HG02642 (cell line): ENCODE measurements around the gene LRRC27.
A peak's percentile ranks its signal among the peaks of the same experiment; 100 is the strongest.

Experiments used
- ATAC-seq: cut with Tn5 transposase; IDR thresholded peaks from one replicate; pipeline ENCODE4 v1.9.1; 2021; ENCODE audit warnings: mild to moderate bottlenecking; ENCODE audit not compliant: unreplicated experiment, poor library complexity

The LRRC27 gene

GRCh38 chr10:132300582-132300981 is 31.4 kb upstream of the LRRC27 start:
- ATAC-seq: no peak

DNA sequence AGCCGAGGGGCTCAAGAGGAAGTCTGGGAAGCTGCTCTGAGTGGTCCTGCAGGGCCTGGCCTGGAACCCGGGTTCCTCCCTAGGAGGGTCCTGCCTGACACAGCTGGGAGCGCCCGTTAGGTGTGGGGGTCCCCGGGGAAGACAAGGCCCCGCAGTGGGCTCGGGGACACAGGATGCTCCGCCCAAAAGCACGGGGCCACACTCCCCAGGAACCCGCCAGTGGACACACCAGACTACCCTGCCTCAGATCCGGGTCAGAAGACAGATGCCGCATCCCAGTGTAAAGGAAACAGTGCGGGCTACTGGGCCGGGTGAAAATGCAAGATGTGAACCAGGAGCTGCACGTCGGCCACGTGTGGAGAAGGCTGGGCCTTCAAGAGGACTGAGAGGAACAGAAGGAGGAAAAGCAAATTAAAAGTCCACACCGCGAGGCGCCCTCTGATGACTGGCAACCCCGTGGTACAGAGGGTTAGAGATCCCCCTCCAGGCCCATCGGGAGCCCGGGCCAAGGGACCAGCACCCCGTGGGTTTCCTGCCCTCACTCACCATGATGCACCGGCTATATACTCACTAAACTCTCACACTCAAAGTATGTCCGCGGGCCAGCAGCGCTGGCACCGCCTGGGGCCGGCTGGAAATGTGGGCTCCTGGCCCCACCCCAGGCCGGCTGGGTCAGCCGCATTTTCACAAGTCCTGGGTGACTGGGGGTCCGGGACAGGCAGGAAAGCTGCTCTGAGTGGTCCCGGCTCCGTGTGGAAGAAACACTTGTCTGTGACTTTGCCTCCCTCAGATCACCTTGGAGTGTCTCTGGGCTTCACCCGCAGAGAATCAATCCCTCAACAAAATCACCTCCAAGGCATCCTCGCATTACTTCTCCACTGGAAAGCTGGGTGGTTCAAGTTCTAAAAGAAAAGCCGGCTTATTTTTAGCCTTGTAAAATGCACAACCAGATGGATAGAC is 30.3 kb upstream of the LRRC27 start:
- ATAC-seq: no peak

- ATAC-seq: no peak
These were observed 29.3 kb upstream of the LRRC27 start for GRCh38 chr10:132302421-132303310.

- ATAC-seq: no peak
These were observed 28.5 kb upstream of the LRRC27 start for GRCh38 chr10:132303361-132304115.

- ATAC-seq: no peak
These were observed 27.1 kb upstream of the LRRC27 start for GRCh38 chr10:132304756-132305509.

- no peak for ATAC-seq
These were observed 26.2 kb upstream of the LRRC27 start for GRCh38 chr10:132305654-132306342.

DNA sequence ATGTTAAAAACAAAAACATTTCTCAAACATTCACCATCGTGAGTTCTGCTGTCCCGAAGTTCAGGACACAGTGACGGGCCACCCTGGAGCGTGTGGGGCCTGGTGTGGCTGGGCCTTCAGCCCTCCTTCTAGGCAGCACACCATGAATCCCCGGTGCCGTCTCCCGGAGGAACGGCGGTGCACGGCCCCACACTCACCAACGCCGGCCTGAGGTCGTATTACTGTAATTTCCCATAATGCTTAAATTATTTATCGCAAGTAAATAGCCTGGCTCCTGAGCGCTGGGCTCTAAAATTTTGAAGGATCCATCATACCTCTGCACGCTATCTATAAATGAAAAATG is 25.7 kb upstream of the LRRC27 start:
- ATAC-seq: no peak

GRCh38 chr10:132306864-132307751 is 24.9 kb upstream of the LRRC27 start:
- ATAC-seq: peak; percentile 21

GRCh38 chr10:132307823-132308586 is 24.0 kb upstream of the LRRC27 start, which contains the start of gene STK32C:
Gene STK32C, minus strand, starts transcription at chr10:132307950. Its CDS starts 117 bp downstream, at chr10:132307833.
- peak; percentile 80 for ATAC-seq

DNA sequence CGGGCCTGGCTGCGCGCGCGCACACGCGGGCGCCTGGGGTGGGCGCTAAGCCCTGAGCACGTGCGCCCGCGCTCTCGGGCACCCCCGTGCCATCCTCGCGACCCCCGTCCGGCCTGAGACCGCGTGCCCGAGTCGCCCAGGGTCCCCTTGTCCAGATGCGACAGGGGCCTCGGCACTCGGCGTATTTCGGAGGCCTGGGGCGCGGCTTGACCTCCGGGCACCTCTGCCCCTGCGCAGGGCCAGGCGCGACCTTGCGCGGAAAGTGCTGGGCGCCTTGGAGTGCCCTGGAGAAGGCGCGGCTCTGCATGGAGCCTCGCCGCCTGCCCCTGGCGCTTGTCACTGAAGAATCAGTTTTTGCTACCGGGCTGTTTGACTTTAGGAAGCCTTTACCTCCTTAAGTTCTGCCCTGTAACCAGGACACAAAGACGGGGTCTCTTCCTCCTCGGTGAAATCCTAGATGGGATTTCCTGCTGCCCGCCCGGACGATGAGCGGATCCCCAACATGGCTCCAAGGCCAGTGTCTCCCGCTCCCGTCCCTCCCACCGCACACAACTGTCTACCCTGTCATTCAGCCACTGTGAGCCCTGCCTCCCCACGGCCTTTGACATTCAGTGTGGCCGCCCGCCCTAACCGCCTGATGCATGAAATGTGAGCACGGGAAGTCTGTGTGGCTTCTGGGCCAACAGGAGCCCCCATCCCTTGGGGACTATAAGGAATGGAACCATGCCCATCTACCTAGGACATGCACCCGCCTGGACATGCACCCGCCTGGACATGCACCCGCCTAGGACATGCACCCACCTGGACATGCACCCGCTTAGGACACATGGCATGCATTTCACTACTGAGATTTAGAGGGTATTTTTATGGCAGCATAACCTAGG is 23.2 kb upstream of the LRRC27 start:
- ATAC-seq: no peak

- ATAC-seq: no peak
These were observed 22.5 kb upstream of the LRRC27 start for GRCh38 chr10:132309471-132309865.

DNA sequence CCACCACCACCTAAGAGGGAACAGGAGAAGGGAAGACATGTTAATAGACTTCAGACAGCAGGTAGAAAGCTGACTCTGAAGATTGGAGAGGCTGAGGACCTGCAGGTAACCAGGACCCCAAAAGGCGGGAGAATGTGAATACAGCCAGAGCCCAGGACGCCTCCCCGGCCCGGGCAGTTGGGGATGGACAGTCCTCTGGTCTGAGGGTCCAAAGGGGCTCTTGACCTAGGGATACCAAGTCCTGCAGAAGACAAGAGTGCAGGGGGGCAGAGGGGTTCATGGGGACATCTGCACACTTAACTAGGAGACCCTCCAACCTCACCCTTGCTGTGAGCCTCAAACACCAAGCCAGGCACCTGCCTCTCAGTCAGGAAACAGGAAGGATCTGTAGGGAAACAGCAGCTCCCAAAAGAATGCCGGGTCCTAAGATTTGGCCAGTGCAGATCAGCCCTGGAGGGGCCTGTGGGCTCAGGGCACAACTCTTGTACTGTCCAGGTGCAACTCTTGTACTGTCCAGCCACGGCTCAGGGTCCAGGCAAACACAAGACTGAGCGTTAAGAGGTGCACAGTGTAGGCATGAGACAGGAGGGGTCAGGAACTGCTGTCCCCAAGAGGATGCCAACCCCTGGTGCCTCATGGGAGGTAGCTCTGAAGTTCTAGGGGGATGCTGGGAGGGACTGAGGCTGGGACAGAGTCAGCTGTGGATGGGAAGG is 22.0 kb upstream of the LRRC27 start:
- no peak for ATAC-seq

GRCh38 chr10:132310701-132311337 is 21.2 kb upstream of the LRRC27 start:
- ATAC-seq: no peak

GRCh38 chr10:132311338-132311939 is 20.6 kb upstream of the LRRC27 start:
- no peak for ATAC-seq

DNA sequence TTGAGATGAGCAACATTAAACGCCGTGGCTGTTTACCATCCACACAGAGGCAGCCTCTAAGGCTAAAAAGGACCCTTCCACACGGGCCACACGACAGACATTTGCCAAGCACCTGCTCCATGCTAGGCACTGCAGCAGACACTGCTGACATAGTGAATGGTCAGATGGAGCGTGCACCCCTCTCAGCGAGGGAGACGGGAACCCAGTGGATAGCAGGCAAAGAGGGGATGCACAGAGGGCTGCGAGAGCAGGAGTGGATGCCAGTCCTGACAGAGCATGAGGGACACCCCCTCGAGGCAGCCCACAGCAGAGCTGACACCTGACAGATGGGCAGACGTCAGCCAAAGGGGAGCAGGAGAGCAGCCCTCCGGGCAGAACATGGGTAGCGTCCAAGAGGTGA is 18.7 kb upstream of the LRRC27 start:
- ATAC-seq: no peak
